Large intestine (tissue), 3 donors: Measurements from ENCODE around the gene GNAL. TPM values are rescaled to one million over a fixed set of nuclear protein-coding genes. Genes with fewer than 3 reads are reported as not detected.
A peak's percentile ranks its signal among the peaks of the same experiment; 100 is the strongest.
"Not testable (repeated sequence)": the region's sequence is repeated elsewhere in the genome, so short reads cannot be mapped to it uniquely, and the experiment has no call there.

Experiments
- DNase-seq, 2 donors: peaks; one replicate each; pipeline versions ENCODE4 v3.0.0 to v3.0.0-alpha.2; 2013
- H3K27ac ChIP-seq: one replicate; pipeline ENCODE4 v1.5.1; 2013; ENCODE audit warnings: low read length
- H3K27me3 ChIP-seq: 2 replicates; pipeline ENCODE4 v1.6.1; 2013; ENCODE audit warnings: low read length; ENCODE audit not compliant: control insufficient read depth, insufficient read depth
- H3K36me3 ChIP-seq: 2 replicates; pipeline ENCODE4 v1.6.1; 2013; ENCODE audit warnings: low read length; ENCODE audit not compliant: control insufficient read depth, insufficient read depth
- H3K4me1 ChIP-seq: one replicate; pipeline ENCODE4 v1.6.1; 2013; ENCODE audit warnings: low read length; ENCODE audit not compliant: control insufficient read depth, insufficient read depth
- H3K4me3 ChIP-seq: one replicate; pipeline ENCODE4 v1.5.1; 2013; ENCODE audit warnings: low read length
- H3K9me3 ChIP-seq: one replicate; pipeline ENCODE4 v1.6.1; 2013; ENCODE audit warnings: mild to moderate bottlenecking, low read depth, low read length, moderate library complexity; ENCODE audit not compliant: control insufficient read depth
- whole genome bisulfite sequencing: methylation state at CpG from one replicate; pipeline ENCODE4 v1.1.5; 2013; ENCODE audit warnings: low lambda C conversion rate; ENCODE audit not compliant: insufficient coverage; 5-methylcytosine and 5-hydroxymethylcytosine counted together
- polyA plus RNA-seq: library from polyadenylated mRNA; unstranded; fragments of 120-200 nt; gene quantifications from one replicate; pipeline ENCODE4 v1.2.1, GENCODE V29; 2013

Gene GNAL
- polyA plus RNA-seq, 1 donor: 4.4 TPM

- H3K9me3 ChIP-seq, H3K36me3 ChIP-seq, H3K4me3 ChIP-seq, DNase-seq, H3K27me3 ChIP-seq: not testable (repeated sequence)
- no CpG with 5 or more reads among the region's 6 CpGs for WGBS
- H3K4me1 ChIP-seq: peaks cover 23% of the 10 kb centered on the region
- peak overlapping the region; percentile 90 for H3K27ac ChIP-seq
Observed at GRCh38 chr18:11854554-11854953, 165.5 kb downstream of the GNAL start.

DNA sequence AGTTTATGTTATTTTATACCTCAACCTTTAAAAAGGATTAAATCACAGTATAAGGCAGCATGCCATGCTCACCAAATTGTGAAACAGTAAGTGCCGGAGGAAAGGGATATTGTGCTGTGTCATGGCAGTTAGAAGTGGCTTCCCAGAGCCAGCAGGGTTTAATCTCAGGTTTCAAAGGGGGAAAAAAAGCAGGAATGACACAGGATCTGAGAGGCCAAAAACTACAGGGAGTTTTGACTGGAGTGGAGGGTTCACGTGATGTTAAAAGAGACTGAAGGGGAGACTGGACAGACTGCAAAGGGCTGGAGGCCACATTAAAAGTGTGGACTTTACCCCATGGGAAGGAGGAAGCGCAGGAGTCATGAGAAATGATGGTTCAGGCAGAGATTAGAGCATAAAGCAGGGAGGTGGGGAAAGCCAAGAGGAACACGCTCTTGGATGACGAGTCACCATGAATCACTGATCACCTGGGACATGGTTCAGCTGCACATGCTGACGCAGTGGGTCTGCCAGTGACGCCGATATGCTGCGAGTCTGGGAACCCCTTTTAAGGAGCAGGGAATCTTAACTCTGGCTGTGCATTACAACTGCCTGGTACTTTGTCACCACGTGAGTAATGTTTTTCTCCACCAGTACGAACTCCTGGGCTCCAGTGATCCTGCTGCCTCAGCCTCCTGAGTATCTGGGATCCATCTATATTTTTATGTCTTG, 168.3 kb downstream of the GNAL start:
- Histone ChIP-seq H3K36me3 (no peaks in the 10 kb centered on the region), H3K4me1 (peaks cover 21% of the 10 kb centered on the region), H3K27me3 (no peaks in the 10 kb centered on the region), H3K27ac (peak overlapping the region; percentile 90), H3K4me3 (no peak overlapping the region), H3K9me3 (no peaks in the 10 kb centered on the region)
- no CpG with 5 or more reads among the region's 11 CpGs for WGBS
- peak; percentile 97 to 98 for DNase-seq

- H3K36me3 ChIP-seq: no peaks in the 10 kb centered on the region
- H3K9me3 ChIP-seq: no peaks in the 10 kb centered on the region
- H3K4me3 ChIP-seq: no peak overlapping the region
- H3K27me3 ChIP-seq: no peaks in the 10 kb centered on the region
- WGBS: no CpG with 5 or more reads among the region's 7 CpGs
- H3K4me1 ChIP-seq: peaks cover 24% of the 10 kb centered on the region
- no peak overlapping the region for H3K27ac ChIP-seq
- DNase-seq: no peak
Observed at GRCh38 chr18:11859282-11859830, 170.3 kb downstream of the GNAL start.

- no CpG with 5 or more reads among the region's 4 CpGs for WGBS
- peaks cover 24% of the 10 kb centered on the region for H3K4me1 ChIP-seq
- DNase-seq: peak; percentile 25 to 54
- H3K27me3 ChIP-seq: no peaks in the 10 kb centered on the region
- H3K27ac ChIP-seq: no peak overlapping the region
- H3K4me3 ChIP-seq: no peak overlapping the region
- no peaks in the 10 kb centered on the region for H3K36me3 ChIP-seq
- H3K9me3 ChIP-seq: no peaks in the 10 kb centered on the region
Observed at GRCh38 chr18:11859903-11860407, 170.9 kb downstream of the GNAL start.

DNA sequence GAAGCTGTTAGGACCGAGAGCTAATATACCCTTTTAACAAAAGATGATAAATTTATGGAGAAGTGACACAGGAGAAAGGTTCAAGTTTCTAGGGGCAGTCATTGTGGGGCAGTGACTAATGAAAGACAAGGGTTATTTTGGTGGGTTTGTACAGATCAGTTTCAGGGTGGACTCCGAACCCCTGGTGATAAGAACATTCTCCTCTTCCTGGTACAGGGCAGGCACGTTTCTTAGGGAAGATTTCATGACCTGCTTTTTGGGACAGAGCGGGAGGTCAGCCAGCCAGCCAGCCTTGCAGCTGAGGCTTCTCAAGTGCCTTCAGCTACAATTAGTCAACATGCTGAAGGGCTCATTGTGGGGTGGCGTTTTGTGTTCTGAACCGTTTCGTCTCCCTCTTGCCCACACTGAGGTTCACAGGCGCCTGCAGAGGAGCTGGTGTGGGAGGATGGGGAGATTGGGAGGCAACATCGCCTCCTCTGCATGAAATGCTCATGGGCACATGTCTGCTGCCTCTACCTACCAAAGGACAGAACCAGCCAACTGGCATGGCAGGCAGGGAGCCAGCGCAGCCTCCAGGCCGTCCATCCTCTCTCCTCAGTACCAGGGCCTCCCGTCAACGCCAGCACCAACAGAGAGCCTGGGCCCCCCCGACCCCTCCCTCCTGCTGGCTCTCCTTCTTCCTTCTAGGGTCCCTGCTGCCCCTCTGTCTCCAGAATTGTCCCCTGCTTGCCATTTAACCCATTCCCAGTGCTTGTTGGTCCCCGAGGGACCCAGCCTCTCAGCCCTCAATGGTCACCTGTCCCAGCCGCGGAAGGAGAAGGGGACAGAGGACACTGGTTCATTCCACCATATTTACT, 171.8 kb downstream of the GNAL start:
- Histone ChIP-seq H3K4me3 (no peak overlapping the region), H3K27ac (no peak overlapping the region), H3K4me1 (peaks cover 24% of the 10 kb centered on the region), H3K36me3 (no peaks in the 10 kb centered on the region), H3K27me3 (no peaks in the 10 kb centered on the region), H3K9me3 (no peaks in the 10 kb centered on the region)
- peak in 1 of 2 donors; percentile 26 for DNase-seq
- 100% methylated on average over 3 of the region's 17 CpGs for WGBS

GRCh38 chr18:11861583-11862288, 172.7 kb downstream of the GNAL start:
- Histone ChIP-seq H3K27me3 (no peaks in the 10 kb centered on the region), H3K36me3 (no peaks in the 10 kb centered on the region), H3K9me3 (no peaks in the 10 kb centered on the region), H3K4me1 (peaks cover 16% of the 10 kb centered on the region), H3K27ac (peak overlapping the region; percentile 35), H3K4me3 (no peak overlapping the region)
- DNase-seq: no peak
- WGBS: 96% methylated on average over 5 of the region's 20 CpGs

GRCh38 chr18:11862468-11863137, 173.5 kb downstream of the GNAL start:
- H3K4me3 ChIP-seq: no peak overlapping the region
- H3K4me1 ChIP-seq: peaks cover 10% of the 10 kb centered on the region
- no peaks in the 10 kb centered on the region for H3K9me3 ChIP-seq
- no peaks in the 10 kb centered on the region for H3K36me3 ChIP-seq
- no peaks in the 10 kb centered on the region for H3K27me3 ChIP-seq
- peak overlapping the region; percentile 46 for H3K27ac ChIP-seq
- WGBS: no CpG with 5 or more reads among the region's 6 CpGs
- peak; percentile 22 to 53 for DNase-seq

DNA sequence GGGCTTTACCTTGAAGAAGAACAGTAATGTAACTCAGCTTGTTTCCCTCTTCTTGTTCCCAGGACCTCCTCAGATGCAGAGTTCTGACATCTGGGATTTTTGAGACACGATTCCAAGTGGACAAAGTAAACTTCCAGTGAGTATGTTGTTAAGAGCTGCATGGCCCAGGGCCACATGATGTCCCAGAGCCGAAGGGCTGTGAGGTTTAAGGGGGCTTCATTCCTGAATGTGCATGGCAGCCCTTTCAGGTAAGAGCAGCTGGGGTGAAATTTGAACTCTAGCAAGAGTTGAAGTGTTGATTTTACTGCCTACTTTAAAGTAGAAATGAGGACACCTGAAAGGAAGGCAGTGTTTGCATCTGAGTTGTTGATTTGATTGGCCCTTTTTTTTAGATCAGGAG, 175.4 kb downstream of the GNAL start:
- H3K27ac ChIP-seq: no peak overlapping the region
- peaks cover 5% of the 10 kb centered on the region for H3K4me1 ChIP-seq
- no peak overlapping the region for H3K4me3 ChIP-seq
- DNase-seq: no peak
- H3K9me3 ChIP-seq: no peaks in the 10 kb centered on the region
- H3K36me3 ChIP-seq: no peaks in the 10 kb centered on the region
- no peaks in the 10 kb centered on the region for H3K27me3 ChIP-seq
- WGBS: no CpG with 5 or more reads among the region's 2 CpGs

GRCh38 chr18:11865071-11865470, 176.0 kb downstream of the GNAL start:
- 100% methylated on average over 1 of the region's 12 CpGs for WGBS
- DNase-seq: no peak

More at GRCh38 chr18:11865071-11865470, 176.0 kb downstream of the GNAL start:
- H3K36me3 ChIP-seq: no peaks in the 10 kb centered on the region
- no peak overlapping the region for H3K4me3 ChIP-seq
- peaks cover 4% of the 10 kb centered on the region for H3K4me1 ChIP-seq
- H3K27me3 ChIP-seq: no peaks in the 10 kb centered on the region
- no peaks in the 10 kb centered on the region for H3K9me3 ChIP-seq
- no peak overlapping the region for H3K27ac ChIP-seq
